OCI-LY7 (cell line): Measurements from ENCODE around the gene TMTC2. TPM values are rescaled to one million over a fixed set of nuclear protein-coding genes. Genes with fewer than 3 reads are reported as not detected.

Experiments used
- BruUV-seq: library from RNA; stranded (reverse); fragments of 400-500 nt; replicated peaks from 2 replicates; lab custom pipeline; 2021; lab: Mats Ljungman, UMichigan
- CTCF ChIA-PET: fragments of 300-600 bp; sonication (Branson Sonifier 250); formaldehyde crosslinking; loops from one replicate; lab custom pipeline; 2022; ENCODE audit warnings: antibody characterized with exemption; ENCODE audit not compliant: unreplicated experiment; lab: Charles Lee
- POLR2A ChIA-PET: fragments of 300-600 bp; sonication (Branson Sonifier 250); formaldehyde crosslinking; loops from one replicate; lab custom pipeline; 2022; ENCODE audit warnings: antibody characterized with exemption; lab: Charles Lee
- DNase-seq: peaks from one replicate; pipeline ENCODE4 v3.0.0-alpha.2; 2015; ENCODE audit warnings: low spot score
- H2AFZ ChIP-seq: fragments of 200-600 bp; sonication (generic), shearing (Covaris generic); 2 replicates; pipeline ENCODE4 v1.6.1; 2014; ENCODE audit warnings: mild to moderate bottlenecking, antibody characterized with exemption, low read length, moderate library complexity
- H3K27ac ChIP-seq: fragments of 200-600 bp; sonication (generic); 2 replicates; pipeline ENCODE4 v1.5.1; 2014; ENCODE audit warnings: mixed run types, low read depth, mild to moderate bottlenecking, moderate library complexity, low read length, inconsistent platforms; ENCODE audit not compliant: poor library complexity, severe bottlenecking
- H3K36me3 ChIP-seq: fragments of 200-600 bp; sonication (generic); 2 replicates; pipeline ENCODE4 v1.6.1; 2014; ENCODE audit warnings: mild to moderate bottlenecking, antibody characterized with exemption, low read length, moderate library complexity, mixed read lengths; ENCODE audit not compliant: insufficient read depth
- H3K4me1 ChIP-seq: fragments of 200-600 bp; sonication (generic); 2 replicates; pipeline ENCODE4 v1.5.1; 2014; ENCODE audit warnings: mild to moderate bottlenecking, low read length; ENCODE audit not compliant: insufficient read depth, poor library complexity, severe bottlenecking
- H3K4me2 ChIP-seq: fragments of 200-600 bp; sonication (generic); 2 replicates; pipeline ENCODE4 v1.6.1; 2014; ENCODE audit warnings: mild to moderate bottlenecking, low read length
- H3K4me3 ChIP-seq: fragments of 200-600 bp; sonication (generic); 2 replicates; pipeline ENCODE4 v1.5.1; 2014; ENCODE audit warnings: mild to moderate bottlenecking, low read depth, low read length; ENCODE audit not compliant: poor library complexity, severe bottlenecking
- H3K79me2 ChIP-seq: fragments of 200-600 bp; sonication (generic); 2 replicates; pipeline ENCODE4 v1.6.1; 2016; ENCODE audit warnings: low read depth, mild to moderate bottlenecking, low read length, moderate library complexity, mixed read lengths; ENCODE audit not compliant: insufficient read depth
- H3K9me2 ChIP-seq: fragments of 200-600 bp; sonication (generic); 2 replicates; pipeline ENCODE4 v1.6.1; 2016; ENCODE audit warnings: mild to moderate bottlenecking, low read length, mixed read lengths; ENCODE audit not compliant: insufficient read depth
- H3K9me3 ChIP-seq: fragments of 200-600 bp; sonication (generic); 2 replicates; pipeline ENCODE4 v1.6.1; 2014; ENCODE audit warnings: mild to moderate bottlenecking, mixed run types, low read length, mixed read lengths
- H4K20me1 ChIP-seq: fragments of 200-600 bp; sonication (generic); 2 replicates; pipeline ENCODE4 v1.6.1; 2014; ENCODE audit warnings: mild to moderate bottlenecking, antibody characterized with exemption, low read length, moderate library complexity, mixed read lengths; ENCODE audit not compliant: insufficient read depth
- EZH2phosphoT487 ChIP-seq: fragments of 200-600 bp; sonication (generic); IDR thresholded peaks from 2 replicates; pipeline ENCODE4 v1.6.1; 2018; ENCODE audit warnings: low read depth, borderline replicate concordance, mild to moderate bottlenecking, mixed run types, antibody characterized with exemption, low read length, moderate library complexity, mixed read lengths
- intact Hi-C: fragments of 100-400 bp; cut with micrococcal nuclease; formaldehyde crosslinking; loops from one replicate; pipeline ENCODE4 v1.10.0; 2022; ENCODE audit not compliant: unreplicated experiment
- total RNA-seq, 2 experiments: library from RNA; depleted of rRNA in 1 of 2; stranded (reverse); fragments of >200 nt in 1 of 2; shearing (Covaris generic) in 1 of 2; gene quantifications; 2 replicates each; pipeline ENCODE4 v1.2.3, GENCODE V29; 2014 to 2022
- TF ChIP-seq, protein P1 (sequence below): fragments of 200-600 bp; sonication (generic); conservative IDR thresholded peaks from 2 replicates; pipeline ENCODE4 v1.5.1; 2014; ENCODE audit warnings: mild to moderate bottlenecking, antibody characterized with exemption, low read length, moderate library complexity, mixed read lengths

The TMTC2 gene
- total RNA-seq, 2 experiments from 2014 or later: 5.6 to 8.1 TPM

DNA sequence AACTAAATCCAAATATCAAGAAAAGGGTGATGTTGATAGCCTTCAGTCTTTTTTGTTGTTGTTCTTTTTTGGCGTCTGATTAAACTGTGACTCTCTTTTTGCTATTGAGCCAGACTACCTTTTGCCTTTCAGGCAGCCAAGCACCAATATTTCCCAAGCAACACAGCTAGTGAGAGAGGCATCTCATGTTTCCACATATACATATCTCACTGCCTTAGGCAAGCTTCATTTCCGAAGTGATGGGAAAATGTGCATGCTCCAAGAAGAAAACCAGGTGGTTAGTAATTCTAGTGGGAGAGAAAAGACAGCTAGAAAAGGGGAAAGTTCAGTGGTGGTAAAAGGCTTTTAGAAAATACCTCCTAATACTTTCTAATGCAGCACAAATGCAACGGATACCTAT lies 277.7 kb downstream of the TMTC2 start:
- no peaks in the 10 kb centered on the region for H4K20me1 ChIP-seq
- ChIA-PET POLR2A (no interaction called here), CTCF (no interaction called here)
- no peaks in the 10 kb centered on the region for H3K79me2 ChIP-seq
- TF ChIP-seq, protein P1, sequence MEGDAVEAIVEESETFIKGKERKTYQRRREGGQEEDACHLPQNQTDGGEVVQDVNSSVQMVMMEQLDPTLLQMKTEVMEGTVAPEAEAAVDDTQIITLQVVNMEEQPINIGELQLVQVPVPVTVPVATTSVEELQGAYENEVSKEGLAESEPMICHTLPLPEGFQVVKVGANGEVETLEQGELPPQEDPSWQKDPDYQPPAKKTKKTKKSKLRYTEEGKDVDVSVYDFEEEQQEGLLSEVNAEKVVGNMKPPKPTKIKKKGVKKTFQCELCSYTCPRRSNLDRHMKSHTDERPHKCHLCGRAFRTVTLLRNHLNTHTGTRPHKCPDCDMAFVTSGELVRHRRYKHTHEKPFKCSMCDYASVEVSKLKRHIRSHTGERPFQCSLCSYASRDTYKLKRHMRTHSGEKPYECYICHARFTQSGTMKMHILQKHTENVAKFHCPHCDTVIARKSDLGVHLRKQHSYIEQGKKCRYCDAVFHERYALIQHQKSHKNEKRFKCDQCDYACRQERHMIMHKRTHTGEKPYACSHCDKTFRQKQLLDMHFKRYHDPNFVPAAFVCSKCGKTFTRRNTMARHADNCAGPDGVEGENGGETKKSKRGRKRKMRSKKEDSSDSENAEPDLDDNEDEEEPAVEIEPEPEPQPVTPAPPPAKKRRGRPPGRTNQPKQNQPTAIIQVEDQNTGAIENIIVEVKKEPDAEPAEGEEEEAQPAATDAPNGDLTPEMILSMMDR: no peak
- TF ChIP-seq EZH2phosphoT487: no peak
- no peak overlapping the region for H3K4me3 ChIP-seq
- intact Hi-C loops: no loop called here
- H3K4me2 ChIP-seq: no peak overlapping the region
- H3K27ac ChIP-seq: no peak overlapping the region
- no peak for DNase-seq
- H2AFZ ChIP-seq: no peak overlapping the region
- no peaks in the 10 kb centered on the region for H3K36me3 ChIP-seq
- no TSS peak for BruUV-seq
- no peaks in the 10 kb centered on the region for H3K9me3 ChIP-seq
- no peaks in the 10 kb centered on the region for H3K4me1 ChIP-seq
- no peaks in the 10 kb centered on the region for H3K9me2 ChIP-seq

DNA sequence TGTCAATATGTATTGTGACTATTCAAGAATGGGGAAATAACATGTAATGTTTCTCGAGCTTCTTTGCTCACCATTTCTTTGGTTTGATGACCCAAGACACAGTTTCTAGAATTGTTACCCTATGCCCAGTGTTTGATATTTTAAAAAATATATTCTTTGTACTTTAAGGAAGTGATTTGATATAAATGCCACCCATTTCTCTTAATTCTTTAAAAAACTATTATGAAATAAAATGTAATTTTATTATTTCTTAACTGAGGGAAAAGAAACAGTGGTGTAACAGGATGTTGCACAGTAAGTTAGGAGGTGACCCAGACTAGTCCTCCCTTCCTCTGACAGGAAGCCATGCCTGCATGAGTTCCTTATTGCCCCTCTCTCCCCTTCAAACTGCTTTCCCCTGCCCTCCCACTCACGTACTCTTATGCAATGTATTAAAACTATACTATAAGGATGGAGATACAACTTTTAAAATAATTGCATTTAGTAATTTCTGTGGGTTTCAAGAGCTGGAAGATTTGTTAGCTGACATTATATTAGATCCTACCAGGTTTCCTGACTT lies 279.4 kb downstream of the TMTC2 start:
- Histone ChIP-seq H2AFZ (no peak overlapping the region), H3K4me3 (no peak overlapping the region), H3K27ac (no peak overlapping the region), H3K36me3 (no peaks in the 10 kb centered on the region), H3K4me1 (no peaks in the 10 kb centered on the region), H3K9me3 (no peaks in the 10 kb centered on the region), H3K79me2 (no peaks in the 10 kb centered on the region), H4K20me1 (no peaks in the 10 kb centered on the region), H3K9me2 (no peaks in the 10 kb centered on the region), H3K4me2 (no peak overlapping the region)
- no peak for DNase-seq
- TF ChIP-seq EZH2phosphoT487: no peak
- TF ChIP-seq, protein P1: no peak
- intact Hi-C loops: no loop called here
- ChIA-PET CTCF (no interaction called here), POLR2A (no interaction called here)
- BruUV-seq: no TSS peak

DNA sequence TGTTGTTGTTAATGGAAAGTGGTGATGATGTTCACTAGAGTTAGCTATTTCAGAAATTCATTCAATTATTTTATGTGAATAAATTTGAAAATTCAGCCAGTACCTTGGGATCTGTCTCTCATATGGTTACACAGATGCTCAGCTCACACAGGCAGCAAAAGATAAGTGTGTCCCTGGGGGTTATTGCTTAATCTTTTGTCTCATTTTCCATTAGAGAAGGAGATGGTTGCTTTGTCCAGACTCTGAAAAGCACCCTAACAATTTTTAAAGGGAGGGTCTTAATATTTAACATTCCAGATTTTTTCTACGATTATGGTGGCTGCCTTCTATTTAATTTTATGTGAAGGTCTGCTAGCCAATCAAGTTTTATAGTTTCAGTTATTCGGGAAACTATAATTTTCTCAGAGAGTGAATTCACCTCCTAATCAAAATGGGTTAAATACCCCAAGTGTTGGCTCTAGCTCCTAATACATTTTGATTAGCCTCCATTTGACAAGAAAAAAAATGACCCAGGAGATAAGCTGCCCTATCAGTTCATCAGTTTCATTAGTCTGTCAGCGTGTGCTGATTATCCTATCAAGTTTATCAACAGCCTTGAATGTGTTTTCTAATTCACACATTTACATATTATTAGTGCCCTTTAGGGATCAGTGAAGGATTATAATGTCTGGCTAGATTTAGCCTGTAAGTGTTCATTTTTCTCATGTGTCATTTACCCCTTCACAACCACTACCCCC lies 282.1 kb downstream of the TMTC2 start:
- ChIA-PET POLR2A (interaction anchor here (0.9 kb wide), 1 partner anchor 35 kb away, joined by 3 read pairs; no protein-coding TSS in a partner anchor), CTCF (no interaction called here)
- no TSS peak for BruUV-seq
- Histone ChIP-seq H3K79me2 (no peaks in the 10 kb centered on the region), H4K20me1 (no peaks in the 10 kb centered on the region), H3K4me1 (no peaks in the 10 kb centered on the region), H3K27ac (no peak overlapping the region), H2AFZ (no peak overlapping the region), H3K36me3 (no peaks in the 10 kb centered on the region), H3K4me2 (no peak overlapping the region), H3K4me3 (no peak overlapping the region), H3K9me3 (no peaks in the 10 kb centered on the region), H3K9me2 (no peaks in the 10 kb centered on the region)
- TF ChIP-seq EZH2phosphoT487: no peak
- TF ChIP-seq, protein P1: no peak
- DNase-seq: no peak
- intact Hi-C loops: no loop called here
